ENCODE data around the gene RCSD1.

RCSD1 gene

GRCh38 chr1:167640051-167640450, 10.0 kb downstream of the RCSD1 start:
- in situ Hi-C loops (cut with MboI; ENCODE audit: low sequenced_read_pairs), result no loop called here

- in situ Hi-C loops (cut with MboI; ENCODE audit: low sequenced_read_pairs), result no loop called here
Observed at GRCh38 chr1:167641786-167642500, 11.9 kb downstream of the RCSD1 start.

- in situ Hi-C loops (cut with MboI; ENCODE audit: low sequenced_read_pairs), result no loop called here
Observed at GRCh38 chr1:167642501-167642826, 12.4 kb downstream of the RCSD1 start.

- in situ Hi-C loops (cut with MboI; ENCODE audit: low sequenced_read_pairs), result no loop called here
Observed at GRCh38 chr1:167643441-167643840, 13.4 kb downstream of the RCSD1 start.

- in situ Hi-C loops (cut with MboI; ENCODE audit: low sequenced_read_pairs), result no loop called here
Observed at GRCh38 chr1:167644551-167644950, 14.5 kb downstream of the RCSD1 start.

GRCh38 chr1:167645140-167645541, 15.1 kb downstream of the RCSD1 start:
- in situ Hi-C loops (cut with MboI; ENCODE audit: low sequenced_read_pairs), result no loop called here

GRCh38 chr1:167645625-167646414, 15.8 kb downstream of the RCSD1 start:
- in situ Hi-C loops (cut with MboI; ENCODE audit: low sequenced_read_pairs), result no loop called here

- in situ Hi-C loops (cut with MboI; ENCODE audit: low sequenced_read_pairs), result no loop called here
Observed at GRCh38 chr1:167648252-167648849, 18.3 kb downstream of the RCSD1 start.

GRCh38 chr1:167648978-167649744, 19.1 kb downstream of the RCSD1 start:
- in situ Hi-C loops (cut with MboI; ENCODE audit: low sequenced_read_pairs), result no loop called here

- in situ Hi-C loops (cut with MboI; ENCODE audit: low sequenced_read_pairs), result no loop called here
Observed at GRCh38 chr1:167650269-167651160, 20.5 kb downstream of the RCSD1 start.

GRCh38 chr1:167651161-167651693, 21.2 kb downstream of the RCSD1 start:
- in situ Hi-C loops (cut with MboI; ENCODE audit: low sequenced_read_pairs), result no loop called here

- in situ Hi-C loops (cut with MboI; ENCODE audit: low sequenced_read_pairs), result no loop called here
Observed at GRCh38 chr1:167654975-167655575, 25.0 kb downstream of the RCSD1 start.

- in situ Hi-C loops (cut with MboI; ENCODE audit: low sequenced_read_pairs), result no loop called here
Observed at GRCh38 chr1:167656657-167657056, 26.6 kb downstream of the RCSD1 start.

GRCh38 chr1:167658574-167659328, 28.7 kb downstream of the RCSD1 start:
- in situ Hi-C loops (cut with MboI; ENCODE audit: low sequenced_read_pairs), result no loop called here

GRCh38 chr1:167659450-167659849, 29.4 kb downstream of the RCSD1 start:
- in situ Hi-C loops (cut with MboI; ENCODE audit: low sequenced_read_pairs), result no loop called here

- in situ Hi-C loops (cut with MboI; ENCODE audit: low sequenced_read_pairs), result no loop called here
Observed at GRCh38 chr1:167659881-167660280, 29.8 kb downstream of the RCSD1 start.

- in situ Hi-C loops (cut with MboI; ENCODE audit: low sequenced_read_pairs), result no loop called here
Observed at GRCh38 chr1:167661527-167662426, 31.7 kb downstream of the RCSD1 start.
